Left lung (tissue), 10 donors: Measurements from ENCODE around the gene CTIF. TPM values are rescaled to one million over a fixed set of nuclear protein-coding genes. Genes with fewer than 3 reads are reported as not detected.

Source experiments
- ATAC-seq: fragments of 200-7000 bp; cut with Tn5 transposase; one replicate; pipeline ENCODE4 v1.9.1; 2020; ENCODE audit warnings: moderate library complexity
- DNase-seq, 4 donors: peaks; one replicate each; pipeline ENCODE4 v3.0.0-alpha.2; 2013 to 2020
- H3K27ac ChIP-seq, 2 donors: fragments of 200-600 bp; sonication (generic) in 1 of 2; one replicate each; pipeline versions ENCODE4 v1.5.0 to v1.8.0; 2020 to 2021
- H3K27me3 ChIP-seq, 2 donors: fragments of 200-600 bp; sonication (generic) in 1 of 2; one replicate each; pipeline versions ENCODE4 v1.5.0 to v1.8.0; 2020 to 2021
- H3K36me3 ChIP-seq, 2 donors: fragments of 200-600 bp; sonication (generic) in 1 of 2; one replicate each; pipeline versions ENCODE4 v1.5.0 to v1.8.0; 2020 to 2021
- H3K4me1 ChIP-seq, 2 donors: fragments of 200-600 bp; one replicate each; pipeline ENCODE4 v1.8.0; 2021
- H3K4me3 ChIP-seq, 2 donors: fragments of 200-600 bp; sonication (generic) in 1 of 2; one replicate each; pipeline versions ENCODE4 v1.5.0 to v1.8.0; 2020 to 2021; ENCODE audit warnings: mild to moderate bottlenecking in 1 of 2
- H3K9me3 ChIP-seq, 2 donors: fragments of 200-600 bp; sonication (generic) in 1 of 2; one replicate each; pipeline versions ENCODE4 v1.5.0 to v1.8.0; 2020 to 2021
- intact Hi-C, 2 donors: fragments of 100-400 bp; cut with DNase I; formaldehyde crosslinking; loops; one replicate each; pipeline versions ENCODE4 v1.11.2 to v1.14.2; 2022
- polyA plus RNA-seq, 6 donors: library from polyadenylated mRNA; unstranded; fragments of 120-200 nt; gene quantifications; one replicate each; pipeline ENCODE4 v1.2.1, GENCODE V29; 2013; ENCODE audit not compliant: insufficient read length in 6 of 6
- total RNA-seq, 2 donors: library from RNA; stranded (reverse); fragmentation: NEBNext Ultra II Directional; extraction: Animal tissue kit (Norgen Biotek cat#: 25700); gene quantifications; one replicate each; pipeline ENCODE4 v1.2.1, GENCODE V29; 2021
- TF ChIP-seq, protein P1 (sequence below), 2 donors: fragments of 200-600 bp; sonication (generic) in 1 of 2; IDR thresholded peaks; one replicate each; pipeline versions ENCODE4 v1.5.0 to v1.8.0; 2021; ENCODE audit warnings: antibody characterized with exemption in 2 of 2
- donor health status: DM: no; HTN: yes; CAD: no.
- donor health status: DM: no; HTN: no; CAD: no.

The CTIF gene
- total and polyA plus RNA-seq, 8 donors = 24.9 to 46.1 (median 34.9) TPM

GRCh38 chr18:48619501-48619900 is 80.7 kb downstream of the CTIF start:
- DNase-seq = no peak
- Histone ChIP-seq H3K27ac (no peak overlapping the region), H3K27me3 (no peaks in the 10 kb centered on the region), H3K4me3 (no peak overlapping the region), H3K9me3 (no peaks in the 10 kb centered on the region), H3K4me1 (no peaks in the 10 kb centered on the region), H3K36me3 (peaks cover 0 to 24% of the 10 kb centered on the region in 2 donors)
- ATAC-seq = no peak
- TF ChIP-seq, protein P1, sequence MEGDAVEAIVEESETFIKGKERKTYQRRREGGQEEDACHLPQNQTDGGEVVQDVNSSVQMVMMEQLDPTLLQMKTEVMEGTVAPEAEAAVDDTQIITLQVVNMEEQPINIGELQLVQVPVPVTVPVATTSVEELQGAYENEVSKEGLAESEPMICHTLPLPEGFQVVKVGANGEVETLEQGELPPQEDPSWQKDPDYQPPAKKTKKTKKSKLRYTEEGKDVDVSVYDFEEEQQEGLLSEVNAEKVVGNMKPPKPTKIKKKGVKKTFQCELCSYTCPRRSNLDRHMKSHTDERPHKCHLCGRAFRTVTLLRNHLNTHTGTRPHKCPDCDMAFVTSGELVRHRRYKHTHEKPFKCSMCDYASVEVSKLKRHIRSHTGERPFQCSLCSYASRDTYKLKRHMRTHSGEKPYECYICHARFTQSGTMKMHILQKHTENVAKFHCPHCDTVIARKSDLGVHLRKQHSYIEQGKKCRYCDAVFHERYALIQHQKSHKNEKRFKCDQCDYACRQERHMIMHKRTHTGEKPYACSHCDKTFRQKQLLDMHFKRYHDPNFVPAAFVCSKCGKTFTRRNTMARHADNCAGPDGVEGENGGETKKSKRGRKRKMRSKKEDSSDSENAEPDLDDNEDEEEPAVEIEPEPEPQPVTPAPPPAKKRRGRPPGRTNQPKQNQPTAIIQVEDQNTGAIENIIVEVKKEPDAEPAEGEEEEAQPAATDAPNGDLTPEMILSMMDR (IDR thresholded peaks at IDR 0.05) = no peak
- intact Hi-C loops = no loop called here

DNA sequence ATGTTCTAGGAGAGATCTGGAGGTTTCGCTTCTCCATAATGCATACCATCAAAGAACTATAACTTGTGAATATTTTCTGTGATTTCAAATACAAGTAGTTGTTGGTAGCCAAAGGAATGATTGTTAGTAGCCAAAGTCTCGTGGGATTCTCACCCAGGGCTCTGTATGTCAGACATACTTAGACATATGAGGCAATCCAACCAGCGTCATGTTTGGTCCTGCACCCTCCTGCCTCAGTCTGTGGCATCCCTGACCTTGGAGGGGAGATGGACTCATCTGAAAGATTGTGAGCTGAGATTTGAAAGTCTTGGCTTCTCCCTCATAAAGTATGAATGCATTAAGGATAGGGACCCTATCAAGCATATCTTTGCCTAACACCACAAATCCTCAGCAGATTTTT is 81.2 kb downstream of the CTIF start:
- peaks cover 0 to 24% of the 10 kb centered on the region in 2 donors for H3K36me3 ChIP-seq
- TF ChIP-seq, protein P1 (IDR thresholded peaks at IDR 0.05) = no peak
- intact Hi-C loops = no loop called here
- no peaks in the 10 kb centered on the region for H3K4me1 ChIP-seq
- no peak overlapping the region for H3K27ac ChIP-seq
- no peak for DNase-seq
- no peaks in the 10 kb centered on the region for H3K27me3 ChIP-seq
- no peaks in the 10 kb centered on the region for H3K9me3 ChIP-seq
- H3K4me3 ChIP-seq = no peak overlapping the region
- no peak for ATAC-seq

GRCh38 chr18:48621240-48621639 is 82.4 kb downstream of the CTIF start:
- DNase-seq (no peak), ATAC-seq (no peak)
- TF ChIP-seq, protein P1 (IDR thresholded peaks at IDR 0.05) = no peak
- Histone ChIP-seq H3K9me3 (no peaks in the 10 kb centered on the region), H3K27me3 (no peaks in the 10 kb centered on the region), H3K36me3 (peaks cover 0 to 24% of the 10 kb centered on the region in 2 donors), H3K27ac (no peak overlapping the region), H3K4me1 (no peaks in the 10 kb centered on the region), H3K4me3 (no peak overlapping the region)
- intact Hi-C loops = no loop called here

GRCh38 chr18:48621815-48622555 is 83.2 kb downstream of the CTIF start:
- Histone ChIP-seq H3K4me1 (no peaks in the 10 kb centered on the region), H3K4me3 (no peak overlapping the region), H3K9me3 (no peaks in the 10 kb centered on the region), H3K27me3 (no peaks in the 10 kb centered on the region), H3K36me3 (peaks cover 0 to 24% of the 10 kb centered on the region in 2 donors), H3K27ac (no peak overlapping the region)
- ATAC-seq (no peak), DNase-seq (no peak)
- intact Hi-C loops = no loop called here
- TF ChIP-seq, protein P1 (IDR thresholded peaks at IDR 0.05) = no peak

DNA sequence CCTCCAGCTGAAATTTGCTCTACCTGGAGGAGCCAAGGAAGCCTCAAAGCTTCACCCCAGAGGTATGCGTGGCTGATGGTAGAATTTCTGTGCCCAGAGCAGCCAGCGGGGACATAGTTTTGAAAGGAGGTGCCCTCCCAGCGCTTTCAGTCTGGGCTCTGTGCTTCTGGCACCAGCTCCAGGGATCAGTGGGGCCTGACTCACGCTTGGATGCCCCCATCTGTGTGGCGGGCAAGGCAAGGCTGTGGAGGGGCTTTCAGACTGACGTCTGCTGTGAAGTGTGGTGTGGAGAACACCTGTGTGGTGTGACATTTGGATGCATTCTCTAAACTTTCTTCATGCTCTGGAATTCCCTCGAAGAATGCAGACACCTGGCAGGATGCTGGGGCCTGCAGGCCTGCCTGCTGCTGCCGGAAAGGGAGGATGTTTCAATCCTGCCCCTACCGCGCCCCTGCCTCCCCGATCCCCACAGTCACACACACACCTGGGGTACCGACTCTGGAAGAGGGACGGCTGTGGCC is 84.1 kb downstream of the CTIF start:
- DNase-seq = no peak
- ATAC-seq = no peak
- H3K4me1 ChIP-seq = no peaks in the 10 kb centered on the region
- intact Hi-C loops = no loop called here
- no peaks in the 10 kb centered on the region for H3K27me3 ChIP-seq
- H3K27ac ChIP-seq = no peak overlapping the region
- no peak overlapping the region for H3K4me3 ChIP-seq
- H3K9me3 ChIP-seq = no peaks in the 10 kb centered on the region
- TF ChIP-seq, protein P1 (IDR thresholded peaks at IDR 0.05) = no peak
- peaks cover 0 to 24% of the 10 kb centered on the region in 2 donors for H3K36me3 ChIP-seq
